ENCODE data around the gene TENT5C. TPM values are rescaled to one million over a fixed set of nuclear protein-coding genes. Genes with fewer than 3 reads are reported as not detected.

Gene TENT5C
- total and polyA plus RNA-seq, 7 experiments from 2014 or later, result 0.91 to 47.0 (median 3.9) TPM

DNA sequence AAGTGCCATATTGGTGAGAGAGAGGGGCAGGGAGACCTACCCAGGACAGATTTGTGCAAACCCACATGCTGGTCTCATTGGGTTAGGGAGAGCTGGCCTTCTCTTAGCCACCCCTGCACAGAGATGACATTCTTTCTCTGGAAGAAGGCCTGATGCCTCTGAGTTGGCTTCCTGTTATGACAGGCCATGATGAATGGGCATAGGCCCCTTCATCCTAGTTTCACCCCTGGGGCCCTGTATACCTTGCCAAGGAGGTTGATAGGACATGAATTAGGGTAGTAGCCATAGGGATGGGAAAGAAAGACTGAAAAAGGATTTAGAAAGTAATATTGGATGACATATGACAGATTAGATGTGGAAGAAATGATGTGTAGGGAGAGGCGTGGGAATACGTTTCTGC, 46.6 kb downstream of the TENT5C start:
- POLR2A ChIA-PET, result interaction anchor here (0.9 kb wide), 1 partner anchor 46 kb away, joined by 3 read pairs; no protein-coding TSS in a partner anchor
- Mint-ChIP-seq H3K36me3 (peaks cover 0 to 14% (median 0%) of the 10 kb centered on the region in 5 donors), H3K4me3 (peak overlapping the region in 4 of 10 donors; percentile 6 to 53 (median 28)), H3K27ac (peak overlapping the region in 5 of 9 donors; percentile 3 to 76 (median 56)), H3K9me3 (no peaks in the 10 kb centered on the region), H3K27me3 (peaks cover 14 to 62% (median 31%) of the 10 kb centered on the region in 5 donors), H3K4me1 (peaks cover 57 to 75% (median 73%) of the 10 kb centered on the region in 7 donors)
- no peak overlapping the region for H3K27ac ChIP-seq (ENCODE audit: low read depth, low read length)
- H3K27me3 ChIP-seq (ENCODE audit: control insufficient read depth in 2 of 2, insufficient read depth in 2 of 2, low read length in 2 of 2), result no peaks in the 10 kb centered on the region
- ATAC-seq (no peak), DNase-seq (no peak)
- intact Hi-C loops (cut with micrococcal nuclease), result no loop called here
- H3K9me3 ChIP-seq (ENCODE audit: control insufficient read depth in 2 of 3, low read length in 3 of 3), result no peaks in the 10 kb centered on the region
- no peak overlapping the region for H3K4me3 ChIP-seq (ENCODE audit: low read length)
- H3K4me1 ChIP-seq (ENCODE audit: control insufficient read depth in 2 of 2, insufficient read depth in 2 of 2, low read length in 2 of 2), result peaks cover 53 to 72% of the 10 kb centered on the region in 2 donors
- CTCF ChIA-PET, result no interaction called here
- no peaks in the 10 kb centered on the region for H3K36me3 ChIP-seq (ENCODE audit: control insufficient read depth in 2 of 3, insufficient read depth in 3 of 3, low read length in 3 of 3)

DNA sequence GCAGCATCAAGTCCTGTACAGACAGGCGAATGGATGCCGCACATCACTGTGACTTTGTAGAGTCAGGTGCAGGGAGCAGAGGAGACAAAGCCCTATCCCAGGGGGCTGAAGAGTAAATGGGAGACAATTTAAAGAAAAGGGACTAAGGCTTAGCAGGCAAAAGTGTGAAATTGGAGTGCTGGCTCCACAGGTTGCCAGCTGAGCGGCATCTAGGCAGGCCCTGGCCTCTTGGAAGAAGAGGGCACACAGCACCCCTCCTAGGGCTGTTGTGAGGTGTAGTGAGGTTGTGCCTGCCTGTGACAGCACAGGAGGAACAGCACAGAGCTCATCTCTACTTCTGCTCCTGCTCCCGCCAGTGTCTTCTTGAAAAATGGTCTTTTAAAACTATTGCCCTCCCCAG, 47.3 kb downstream of the TENT5C start:
- no peaks in the 10 kb centered on the region for H3K9me3 Mint-ChIP-seq
- no peak for DNase-seq
- H3K27ac Mint-ChIP-seq, result peak overlapping the region in 3 of 9 donors; percentile 3 to 89 (median 51)
- no peak for ATAC-seq
- peak overlapping the region in 6 of 10 donors; percentile 2 to 75 (median 28) for H3K4me3 Mint-ChIP-seq
- Histone ChIP-seq H3K27ac (ENCODE audit: low read depth, low read length) (no peak overlapping the region), H3K4me1 (ENCODE audit: control insufficient read depth in 2 of 2, insufficient read depth in 2 of 2, low read length in 2 of 2) (peaks cover 58 to 77% of the 10 kb centered on the region in 2 donors), H3K4me3 (ENCODE audit: low read length) (no peak overlapping the region), H3K36me3 (ENCODE audit: control insufficient read depth in 2 of 3, insufficient read depth in 3 of 3, low read length in 3 of 3) (no peaks in the 10 kb centered on the region), H3K27me3 (ENCODE audit: control insufficient read depth in 2 of 2, insufficient read depth in 2 of 2, low read length in 2 of 2) (no peaks in the 10 kb centered on the region), H3K9me3 (ENCODE audit: control insufficient read depth in 2 of 3, low read length in 3 of 3) (no peaks in the 10 kb centered on the region)
- ChIA-PET CTCF (no interaction called here), POLR2A (interaction anchor here (2.2 kb wide), 1 partner anchor 46 kb away, joined by 8 read pairs; the partner anchor contains the start of gene TENT5C)
- H3K27me3 Mint-ChIP-seq, result peaks cover 8 to 56% (median 23%) of the 10 kb centered on the region in 5 donors
- H3K4me1 Mint-ChIP-seq, result peaks cover 60 to 79% (median 75%) of the 10 kb centered on the region in 7 donors
- intact Hi-C loops (cut with micrococcal nuclease), result no loop called here
- H3K36me3 Mint-ChIP-seq, result peaks cover 0 to 14% (median 0%) of the 10 kb centered on the region in 5 donors

DNA sequence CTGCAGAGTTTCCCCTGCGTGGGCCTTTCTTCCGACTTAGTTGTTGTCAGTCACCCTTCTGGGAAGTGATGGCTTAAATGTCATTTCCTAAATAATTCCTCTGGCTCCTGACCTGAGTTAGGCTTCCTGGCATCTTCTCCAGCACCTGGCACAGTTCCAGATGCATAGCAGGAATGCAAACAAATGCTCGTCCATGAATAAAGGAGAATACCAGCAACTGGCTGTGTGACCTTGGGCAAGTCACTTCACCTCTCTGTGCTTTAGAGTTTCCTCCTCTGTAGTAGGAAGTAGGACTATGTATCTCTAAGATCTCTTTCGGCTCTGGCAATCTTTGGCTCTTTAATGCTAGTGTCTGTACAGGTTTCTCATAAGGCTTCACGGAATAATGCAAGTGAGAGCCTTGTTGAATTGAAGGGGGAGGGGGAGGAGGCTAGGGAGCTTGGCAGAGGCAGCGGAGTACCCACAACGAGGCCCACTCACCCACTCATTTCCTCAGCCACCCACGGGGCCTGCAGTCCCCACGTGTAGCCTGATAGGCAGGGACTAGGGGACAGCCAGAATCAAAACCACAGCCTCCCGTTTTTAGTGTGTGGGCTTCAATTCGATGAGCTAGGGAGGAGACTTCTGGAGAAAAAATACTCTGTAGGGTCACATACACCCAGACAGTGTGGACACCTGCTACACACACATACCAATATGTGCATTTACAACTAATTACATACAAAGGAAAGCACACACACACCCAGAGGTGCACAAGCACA, 48.1 kb downstream of the TENT5C start:
- Histone ChIP-seq H3K36me3 (ENCODE audit: control insufficient read depth in 2 of 3, insufficient read depth in 3 of 3, low read length in 3 of 3) (no peaks in the 10 kb centered on the region), H3K9me3 (ENCODE audit: control insufficient read depth in 2 of 3, low read length in 3 of 3) (no peaks in the 10 kb centered on the region), H3K27ac (ENCODE audit: low read depth, low read length) (no peak overlapping the region), H3K27me3 (ENCODE audit: control insufficient read depth in 2 of 2, insufficient read depth in 2 of 2, low read length in 2 of 2) (no peaks in the 10 kb centered on the region), H3K4me3 (ENCODE audit: low read length) (peak overlapping the region; percentile 2), H3K4me1 (ENCODE audit: control insufficient read depth in 2 of 2, insufficient read depth in 2 of 2, low read length in 2 of 2) (peaks cover 64 to 85% of the 10 kb centered on the region in 2 donors)
- Mint-ChIP-seq H3K4me1 (peaks cover 63 to 82% (median 78%) of the 10 kb centered on the region in 7 donors), H3K36me3 (peaks cover 0 to 11% (median 0%) of the 10 kb centered on the region in 5 donors), H3K4me3 (peak overlapping the region in 9 of 10 donors; percentile 29 to 78 (median 70)), H3K27me3 (peaks cover 4 to 51% (median 20%) of the 10 kb centered on the region in 5 donors), H3K27ac (peak overlapping the region in 6 of 9 donors; percentile 57 to 89 (median 81)), H3K9me3 (no peaks in the 10 kb centered on the region)
- ATAC-seq (no peak), DNase-seq (peak in 1 of 9 donors; percentile 59)
- CTCF ChIA-PET, result interaction anchor here (6.0 kb wide), 1 partner anchor 119 kb away, joined by 38 read pairs; no protein-coding TSS in a partner anchor
- intact Hi-C loops (cut with micrococcal nuclease), result no loop called here
- POLR2A ChIA-PET, result interaction anchor here (0.5 to 2.2 kb wide), 4 partner anchors 10 to 1203 kb away, joined by 3 to 8 read pairs (median 3); partner anchors contain the start of gene TENT5C

DNA sequence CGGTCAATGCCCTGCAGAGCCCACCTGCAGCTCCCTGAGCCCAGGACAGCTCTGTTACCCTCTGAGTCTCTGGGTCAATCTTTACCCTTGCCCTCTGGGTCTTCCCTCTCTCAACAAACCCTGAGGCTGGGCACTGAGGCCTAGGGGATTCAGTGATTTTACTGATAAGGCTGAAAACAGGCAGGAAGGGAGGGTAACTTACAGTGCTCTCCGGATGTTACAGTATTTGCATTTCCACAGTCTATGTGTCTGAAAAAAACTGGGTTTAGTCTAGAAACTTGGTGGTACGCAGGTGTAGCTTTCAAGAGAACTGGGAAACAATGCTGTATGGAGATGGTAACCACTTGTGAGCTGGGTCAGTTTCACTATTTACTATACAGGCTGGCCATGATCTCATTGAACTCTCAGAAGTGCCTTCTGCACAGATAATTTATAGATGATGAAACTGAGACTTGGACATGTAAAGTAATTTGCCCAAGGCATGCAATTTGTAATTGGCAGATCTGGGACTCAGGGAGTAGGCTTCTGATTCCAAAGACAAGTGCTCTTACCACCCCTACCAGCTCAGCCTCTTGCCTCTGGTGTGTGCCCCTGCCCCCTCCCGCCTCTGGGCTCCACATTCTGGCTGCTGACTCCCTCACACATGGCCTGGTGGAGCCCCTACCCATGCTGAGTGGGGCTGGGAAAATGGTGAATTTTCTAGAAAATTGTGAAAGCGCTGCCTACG, 48.8 kb downstream of the TENT5C start:
- peaks cover 0 to 45% (median 14%) of the 10 kb centered on the region in 5 donors for H3K27me3 Mint-ChIP-seq
- ChIA-PET CTCF (interaction anchor here (0.6 to 6.0 kb wide), 4 partner anchors 19 to 120 kb away, joined by 3 to 38 read pairs (median 6); partner anchors contain the start of gene TENT5C), POLR2A (interaction anchor here (1.0 to 3.1 kb wide), 4 partner anchors 9 to 48 kb away, joined by 3 to 42 read pairs (median 6); partner anchors contain the start of gene TENT5C)
- Histone ChIP-seq H3K4me1 (ENCODE audit: control insufficient read depth in 2 of 2, insufficient read depth in 2 of 2, low read length in 2 of 2) (peaks cover 65 to 92% of the 10 kb centered on the region in 2 donors), H3K36me3 (ENCODE audit: control insufficient read depth in 2 of 3, insufficient read depth in 3 of 3, low read length in 3 of 3) (no peaks in the 10 kb centered on the region), H3K4me3 (ENCODE audit: low read length) (peak overlapping the region; percentile 2), H3K27ac (ENCODE audit: low read depth, low read length) (no peak overlapping the region), H3K9me3 (ENCODE audit: control insufficient read depth in 2 of 3, low read length in 3 of 3) (no peaks in the 10 kb centered on the region), H3K27me3 (ENCODE audit: control insufficient read depth in 2 of 2, insufficient read depth in 2 of 2, low read length in 2 of 2) (no peaks in the 10 kb centered on the region)
- H3K27ac Mint-ChIP-seq, result peak overlapping the region in 7 of 9 donors; percentile 33 to 93 (median 84)
- peaks cover 68 to 83% (median 78%) of the 10 kb centered on the region in 7 donors for H3K4me1 Mint-ChIP-seq
- intact Hi-C loops (cut with micrococcal nuclease), result loop anchor here in 1 of 2 donors (5.0 kb wide), 1 partner anchor 287 kb away; the partner anchor contains the start of gene MAN1A2
- H3K4me3 Mint-ChIP-seq, result peak overlapping the region; percentile 58 to 81 (median 70)
- no peaks in the 10 kb centered on the region for H3K9me3 Mint-ChIP-seq
- ATAC-seq (no peak), DNase-seq (peak in 3 of 9 donors; percentile 31 to 47 (median 37))
- peaks cover 0 to 11% (median 0%) of the 10 kb centered on the region in 5 donors for H3K36me3 Mint-ChIP-seq

DNA sequence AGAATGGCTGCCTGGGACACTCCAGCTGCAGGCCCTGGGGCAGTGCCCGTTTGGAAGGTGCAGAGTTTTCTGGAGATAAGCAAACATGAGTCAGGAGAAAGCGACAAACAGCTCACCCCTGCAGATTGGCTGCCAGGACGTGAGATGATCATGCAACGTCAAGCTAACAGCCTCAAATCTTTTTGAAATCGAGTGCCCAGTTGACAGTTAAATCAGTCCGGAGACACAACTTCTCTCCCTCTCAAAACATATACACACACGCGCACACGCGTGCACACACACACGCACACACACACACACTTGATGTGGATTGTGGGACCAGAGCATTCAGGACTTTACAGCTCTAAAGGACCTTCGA, 49.4 kb downstream of the TENT5C start:
- no peak overlapping the region for H3K27ac ChIP-seq (ENCODE audit: low read depth, low read length)
- intact Hi-C loops (cut with micrococcal nuclease), result loop anchor here in 1 of 2 donors (5.0 kb wide), 1 partner anchor 288 kb away; the partner anchor contains the start of gene MAN1A2

More for the DNA sequence above, 49.4 kb downstream of the TENT5C start:
- Mint-ChIP-seq H3K4me1 (peaks cover 73 to 88% (median 83%) of the 10 kb centered on the region in 7 donors), H3K27me3 (peaks cover 0 to 49% (median 14%) of the 10 kb centered on the region in 5 donors), H3K4me3 (peak overlapping the region; percentile 36 to 84 (median 73)), H3K9me3 (no peaks in the 10 kb centered on the region), H3K27ac (peak overlapping the region; percentile 33 to 98 (median 87)), H3K36me3 (peaks cover 0 to 11% (median 0%) of the 10 kb centered on the region in 5 donors)
- ATAC-seq (no peak), DNase-seq (no peak)
- H3K9me3 ChIP-seq (ENCODE audit: control insufficient read depth in 2 of 3, low read length in 3 of 3), result no peaks in the 10 kb centered on the region
- CTCF ChIA-PET, result interaction anchor here (0.6 to 6.0 kb wide), 5 partner anchors 19 to 120 kb away, joined by 3 to 38 read pairs (median 3); partner anchors contain the start of gene TENT5C
- POLR2A ChIA-PET, result interaction anchor here (1.0 to 3.1 kb wide), 3 partner anchors 9 to 48 kb away, joined by 3 to 42 read pairs (median 3); partner anchors contain the start of gene TENT5C
- H3K27me3 ChIP-seq (ENCODE audit: control insufficient read depth in 2 of 2, insufficient read depth in 2 of 2, low read length in 2 of 2), result no peaks in the 10 kb centered on the region
- no peaks in the 10 kb centered on the region for H3K36me3 ChIP-seq (ENCODE audit: control insufficient read depth in 2 of 3, insufficient read depth in 3 of 3, low read length in 3 of 3)
- peaks cover 70 to 96% of the 10 kb centered on the region in 2 donors for H3K4me1 ChIP-seq (ENCODE audit: control insufficient read depth in 2 of 2, insufficient read depth in 2 of 2, low read length in 2 of 2)
- H3K4me3 ChIP-seq (ENCODE audit: low read length), result peak overlapping the region; percentile 2
